HFF-Myc (cell line): ENCODE data around the gene PLEKHA8.

ENCODE experiments used
- DNase-seq: peaks from one replicate; pipeline ENCODE4 v3.0.0-alpha.2; 2011; ENCODE audit warnings: low read depth; ENCODE audit errors: extremely low read depth
- H3K4me3 ChIP-seq: replicated peaks from 2 replicates; pipeline ENCODE4 v1.5.1; 2011; ENCODE audit warnings: low read depth, mild to moderate bottlenecking, control low read depth, low read length
- CTCF ChIP-seq: IDR thresholded peaks from 2 replicates; pipeline ENCODE4 v1.5.1; 2012; ENCODE audit warnings: mild to moderate bottlenecking, low read depth, low read length, control low read depth; ENCODE audit errors: missing control alignments

The PLEKHA8 gene

GRCh38 chr7:30040938-30041337 lies 12.7 kb downstream of the PLEKHA8 start:
- DNase-seq: no peak
- no peak for TF ChIP-seq CTCF
- no peak overlapping the region for H3K4me3 ChIP-seq

DNA sequence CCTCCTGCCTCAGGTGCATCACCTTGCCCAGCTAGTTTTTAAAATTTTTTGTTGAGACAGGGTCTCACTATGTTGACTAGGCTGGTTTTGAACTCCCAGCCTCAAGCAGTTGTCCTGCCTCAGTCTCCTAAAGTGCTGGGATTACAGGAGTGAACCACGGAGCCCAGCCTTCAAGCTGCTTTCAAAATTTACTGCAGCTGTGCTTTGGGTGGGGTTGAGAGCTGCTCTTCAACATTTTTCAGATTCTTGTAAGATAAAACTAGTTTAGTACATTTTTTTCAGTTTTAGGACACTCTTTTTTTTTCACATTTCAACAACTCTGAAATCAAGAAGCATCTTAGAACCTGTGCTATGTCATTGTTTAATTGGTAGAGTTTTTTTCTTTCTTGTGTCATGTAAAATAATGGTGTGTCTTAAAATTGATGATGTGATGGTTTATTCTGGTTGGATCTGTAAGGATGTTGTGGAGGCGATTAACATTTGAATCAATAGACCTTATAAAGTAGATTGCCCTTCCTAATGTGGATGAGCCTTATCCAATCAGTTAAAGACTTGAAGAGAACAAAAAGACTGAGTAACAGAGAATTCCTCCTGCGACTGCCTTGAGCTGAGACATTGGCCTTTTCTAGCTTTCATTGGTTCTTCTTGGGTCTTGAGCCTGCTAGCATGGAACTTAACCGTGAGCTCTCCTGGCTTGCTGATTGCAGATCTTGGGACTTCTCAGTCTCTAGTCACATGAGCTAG lies 13.5 kb downstream of the PLEKHA8 start:
- no peak overlapping the region for H3K4me3 ChIP-seq
- DNase-seq: no peak
- TF ChIP-seq CTCF: no peak

GRCh38 chr7:30046127-30046770 lies 18.0 kb downstream of the PLEKHA8 start:
- TF ChIP-seq CTCF: no peak
- DNase-seq: no peak
- no peak overlapping the region for H3K4me3 ChIP-seq

DNA sequence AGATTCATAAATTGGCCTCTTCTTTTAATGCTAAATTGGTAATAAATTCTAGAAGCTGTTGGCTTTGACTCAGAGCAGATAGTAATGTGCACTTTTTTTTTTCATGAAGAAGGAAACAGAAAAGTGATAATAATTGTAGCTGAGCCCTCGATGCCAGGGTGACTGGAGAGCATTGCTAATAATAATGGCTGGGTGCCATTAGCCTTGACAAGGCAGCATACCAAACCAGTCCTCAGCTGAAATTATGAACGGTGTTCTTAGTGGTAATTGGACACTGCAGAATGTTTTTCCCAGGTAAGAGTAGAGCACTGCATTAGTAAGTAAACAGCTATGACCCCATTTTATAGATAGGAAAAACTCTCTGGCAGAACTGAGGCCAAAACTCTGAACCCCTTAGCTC lies 18.9 kb downstream of the PLEKHA8 start:
- DNase-seq: no peak
- no peak for TF ChIP-seq CTCF
- H3K4me3 ChIP-seq: no peak overlapping the region

DNA sequence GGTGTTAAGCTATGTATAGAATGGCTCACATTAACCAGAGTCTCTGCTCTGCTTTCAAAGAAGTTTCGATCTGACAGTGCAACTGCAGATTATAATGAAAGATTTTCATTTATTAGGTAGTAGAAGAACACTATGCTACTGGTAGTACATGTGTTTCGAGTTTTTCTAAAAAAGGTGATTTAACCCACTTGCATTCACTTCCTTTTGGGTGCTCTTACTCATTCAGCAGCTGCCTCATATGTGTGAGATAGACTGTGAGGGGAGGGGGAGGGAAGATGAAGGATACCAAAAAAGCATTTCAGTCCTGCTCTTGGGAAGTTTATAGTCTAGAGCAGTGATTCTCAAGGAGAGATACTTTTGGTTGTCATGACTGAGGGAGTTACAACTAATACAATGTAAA lies 20.4 kb downstream of the PLEKHA8 start:
- DNase-seq: no peak

GRCh38 chr7:30049173-30049572 lies 21.0 kb downstream of the PLEKHA8 start:
- no peak for TF ChIP-seq CTCF
- no peak overlapping the region for H3K4me3 ChIP-seq

More for the DNA sequence above, 20.4 kb downstream of the PLEKHA8 start:
- no peak for TF ChIP-seq CTCF
- H3K4me3 ChIP-seq: no peak overlapping the region

DNA sequence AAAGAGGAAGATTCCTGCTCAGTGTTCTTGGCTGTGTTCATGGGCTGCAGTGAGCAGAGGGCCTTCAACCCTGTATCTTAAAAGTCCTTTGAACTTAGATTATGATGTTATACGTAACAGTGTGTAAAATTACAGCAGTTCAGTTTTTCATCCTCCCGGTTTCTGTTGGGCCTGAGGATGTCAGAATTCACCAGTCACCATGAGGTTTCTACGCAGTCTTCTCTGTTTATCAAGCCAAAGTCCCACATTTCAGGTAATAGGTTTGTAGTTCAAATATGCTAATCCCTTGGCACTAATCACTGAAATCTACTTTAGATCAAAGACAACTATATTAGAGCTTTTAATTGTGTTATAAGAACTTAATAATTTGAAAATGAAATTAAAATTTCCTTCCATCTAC lies 24.9 kb downstream of the PLEKHA8 start:
- no peak overlapping the region for H3K4me3 ChIP-seq
- no peak for DNase-seq
- TF ChIP-seq CTCF: no peak

More at GRCh38 chr7:30049173-30049572, 21.0 kb downstream of the PLEKHA8 start:
- DNase-seq: no peak
